GM12878 (cell line): Measurements from ENCODE around the gene ESR1. TPM values are rescaled to one million over a fixed set of nuclear protein-coding genes. Genes with fewer than 3 reads are reported as not detected.

Experiments used
- ATAC-seq: fragments of 200-7000 bp; cut with Tn5 transposase; 3 replicates; pipeline ENCODE4 v1.9.1; 2020; ENCODE audit warnings: mild to moderate bottlenecking, moderate library complexity
- BruUV-seq: library from RNA; stranded (reverse); fragments of 400-500 nt; replicated peaks from 2 replicates; lab custom pipeline; 2021; lab: Mats Ljungman, UMichigan
- CTCF ChIA-PET: fragments of 300-600 bp; sonication (Branson Sonifier 250); formaldehyde crosslinking; extraction: SDS; loops from one replicate; lab custom pipeline; 2021; ENCODE audit warnings: inconsistent platforms; lab: Yijun Ruan, JAX
- POLR2A ChIA-PET: fragments of 350-600 bp; formaldehyde crosslinking; extraction: SDS; loops from one replicate; lab custom pipeline; 2021; ENCODE audit warnings: inconsistent platforms; lab: Charles Lee
- RAD21 ChIA-PET: fragments of 300-600 bp; sonication (Branson Sonifier 250); formaldehyde crosslinking; loops from one replicate; lab custom pipeline; 2023; ENCODE audit warnings: antibody characterized with exemption; ENCODE audit not compliant: unreplicated experiment; lab: Charles Lee
- SMC1A ChIA-PET: fragments of 300-600 bp; sonication (Branson Sonifier 250); formaldehyde crosslinking; loops from one replicate; lab custom pipeline; 2023; ENCODE audit not compliant: unreplicated experiment, uncharacterized antibody; lab: Charles Lee
- DNase-seq: peaks from one replicate; pipeline ENCODE4 v3.0.0-alpha.2; 2011; ENCODE audit warnings: low read depth, low spot score
- FAIRE-seq: peaks from 3 replicates; lab custom pipeline; 2011; peaks lifted over from hg19 to GRCh38; lab: Jason Lieb, UNC
- H2AFZ ChIP-seq: 2 replicates; pipeline ENCODE4 v1.6.0; 2011; ENCODE audit warnings: low read depth, low read length, control low read depth; ENCODE audit not compliant: control insufficient read depth
- H3K27ac ChIP-seq: 2 replicates; pipeline ENCODE4 v1.5.1; 2011; ENCODE audit warnings: control low read depth; ENCODE audit not compliant: control insufficient read depth, insufficient read depth
- H3K27me3 ChIP-seq, 2 experiments: replicated peaks in 1 of 2; 2 replicates each; pipeline versions ENCODE4 v1.6.0 to v1.6.1; 2011; ENCODE audit warnings: low read length in 1 of 2; ENCODE audit not compliant: control insufficient read depth in 2 of 2, insufficient read depth in 2 of 2
- H3K36me3 ChIP-seq, 2 experiments: 2 replicates each; pipeline ENCODE4 v1.5.1; 2011; ENCODE audit warnings: low read length in 1 of 2; ENCODE audit not compliant: control insufficient read depth in 2 of 2, insufficient read depth in 2 of 2
- H3K4me1 ChIP-seq: 2 replicates; pipeline ENCODE4 v1.6.1; 2011; ENCODE audit warnings: mild to moderate bottlenecking, low read length, moderate library complexity, mixed read lengths; ENCODE audit not compliant: control insufficient read depth, insufficient read depth
- H3K4me2 ChIP-seq: 2 replicates; pipeline ENCODE4 v1.6.0; 2011; ENCODE audit warnings: control low read depth; ENCODE audit not compliant: control insufficient read depth, insufficient read depth
- H3K4me3 ChIP-seq: fragments of 200-600 bp; sonication (generic); 2 replicates; pipeline ENCODE4 v1.5.1; 2016
- H3K79me2 ChIP-seq: 2 replicates; pipeline ENCODE4 v1.6.0; 2011; ENCODE audit warnings: low read length; ENCODE audit not compliant: control insufficient read depth, insufficient read depth
- H3K9ac ChIP-seq: 2 replicates; pipeline ENCODE4 v1.8.0; 2011; ENCODE audit warnings: low read length, control low read depth, mixed read lengths; ENCODE audit not compliant: control insufficient read depth, insufficient read depth
- H3K9me3 ChIP-seq: replicated peaks from 3 replicates; pipeline ENCODE4 v1.5.1; 2011; ENCODE audit warnings: mild to moderate bottlenecking, low read length; ENCODE audit not compliant: control insufficient read depth, insufficient read depth
- H4K20me1 ChIP-seq: 2 replicates; pipeline ENCODE4 v1.6.0; 2011; ENCODE audit not compliant: control insufficient read depth, insufficient read depth
- ATF2 ChIP-seq: IDR thresholded peaks from 2 replicates; pipeline ENCODE4 v1.6.1; 2012; ENCODE audit warnings: low read length, inconsistent platforms
- BACH1 ChIP-seq: fragments of 450-650 bp; IDR thresholded peaks from 2 replicates; pipeline ENCODE4 v1.6.1; 2017; ENCODE audit warnings: mild to moderate bottlenecking, borderline replicate concordance
- CBX5 ChIP-seq: sonication (generic); IDR thresholded peaks from 2 replicates; pipeline ENCODE4 v1.6.1; 2016; ENCODE audit warnings: low read depth, moderate library complexity, mild to moderate bottlenecking, inconsistent platforms
- CREB1 ChIP-seq: IDR thresholded peaks from 2 replicates; pipeline ENCODE4 v1.6.1; 2012; ENCODE audit warnings: low read depth, mild to moderate bottlenecking, inconsistent platforms
- E4F1 ChIP-seq: fragments of 450-650 bp; IDR thresholded peaks from 2 replicates; pipeline ENCODE4 v1.6.1; 2018; ENCODE audit warnings: borderline replicate concordance, mild to moderate bottlenecking; ENCODE audit not compliant: partially characterized antibody
- EZH2 ChIP-seq: IDR thresholded peaks from 2 replicates; pipeline ENCODE4 v1.6.1; 2012; ENCODE audit warnings: low read depth, mild to moderate bottlenecking, control low read depth, inconsistent platforms, low read length, borderline replicate concordance; ENCODE audit not compliant: control insufficient read depth
- FOS ChIP-seq: IDR thresholded peaks from 3 replicates; pipeline ENCODE4 v1.6.1; 2011; ENCODE audit warnings: borderline replicate concordance; ENCODE audit not compliant: insufficient read length; ENCODE audit errors: extremely low read depth
- IRF3 ChIP-seq: fragments of 450-650 bp; IDR thresholded peaks from 2 replicates; pipeline ENCODE4 v1.6.1; 2014; ENCODE audit warnings: mild to moderate bottlenecking
- NR2F1 ChIP-seq: fragments of 450-650 bp; conservative IDR thresholded peaks from 2 replicates; pipeline ENCODE4 v1.6.1; 2017; ENCODE audit warnings: mild to moderate bottlenecking
- PAX5 ChIP-seq: IDR thresholded peaks from 2 replicates; pipeline ENCODE4 v1.6.1; 2011; ENCODE audit warnings: low read depth, low read length, borderline replicate concordance
- SMAD1 ChIP-seq: fragments of 450-650 bp; IDR thresholded peaks from 2 replicates; pipeline ENCODE4 v1.6.1; 2018; ENCODE audit warnings: mild to moderate bottlenecking, low read depth; ENCODE audit not compliant: partially characterized antibody
- WGBS: methylation state at CpG from one replicate; pipeline ENCODE4 v1.1.6; 2016; ENCODE audit warnings: low lambda C conversion rate; ENCODE audit not compliant: insufficient replicate concordance, insufficient coverage; ENCODE audit errors: missing lambda C conversion rate; 5-methylcytosine and 5-hydroxymethylcytosine counted together
- in situ Hi-C: fragments of 300-500 bp; cut with MboI; formaldehyde crosslinking; loops from 9 replicates; pipeline ENCODE4 v1.14.3; 2018; ENCODE audit warnings: mixed read lengths
- intact Hi-C: fragments of 100-400 bp; cut with micrococcal nuclease; formaldehyde crosslinking; loops from one replicate; pipeline ENCODE4 v1.14.2; 2022; ENCODE audit not compliant: unreplicated experiment
- polyA plus RNA-seq, 11 experiments: library from polyadenylated mRNA; depleted of rRNA in 4 of 11; unstranded in 6 of 11; stranded (reverse) in 5 of 11; fragments of >200 nt; fragmentation: Nextera tagmentation in 4 of 11; fragmentation: Illumina TruSeq in 1 of 11; extraction: Ambion mirVana in 4 of 11; extraction: Trizol in 1 of 11; gene quantifications; 1 replicate in 1 of 11; 2 replicates in 10 of 11; pipeline versions ENCODE4 v1.2.1 to v1.2.3, GENCODE V29; 2011 to 2016; ENCODE audit warnings: inconsistent platforms in 2 of 11, missing spikeins in 2 of 11, low read depth in 1 of 11
- total RNA-seq, 4 experiments: library from RNA; depleted of rRNA in 3 of 4; stranded (reverse); fragments of >200 nt in 3 of 4; fragmentation: Illumina TruSeq in 1 of 4; extraction: Trizol in 1 of 4; gene quantifications; 2 replicates each; pipeline versions ENCODE4 v1.2.1 to v1.2.3, GENCODE V29; 2013 to 2021

ESR1 gene
- total and polyA plus RNA-seq, 10 of the 15 experiments (the other 5 are each of a cell fraction or from before 2014, with no cell fraction given): 0.03 to 0.51 (median 0.21) TPM; not detected in 4

- Histone ChIP-seq H3K27ac (no peak overlapping the region), H3K4me1 (no peaks in the 10 kb centered on the region), H3K9me3 (no peaks in the 10 kb centered on the region), H3K36me3 (no peaks in the 10 kb centered on the region), H4K20me1 (no peaks in the 10 kb centered on the region), H3K9ac (no peak overlapping the region), H3K4me3 (no peak overlapping the region), H3K27me3 (no peaks in the 10 kb centered on the region), H3K4me2 (no peak overlapping the region), H2AFZ (no peak overlapping the region), H3K79me2 (no peaks in the 10 kb centered on the region)
- WGBS: 74% methylated on average over 4 of the region's 4 CpGs
- ATAC-seq: no peak
- no peak for FAIRE-seq
- ChIA-PET POLR2A (no interaction called here), RAD21 (no interaction called here), CTCF (no interaction called here), SMC1A (interaction anchor here (0.8 kb wide), 2 partner anchors 140 to 216 kb away, joined by 3 read pairs; no protein-coding TSS in a partner anchor)
- intact Hi-C loops: loop anchor here (5.0 kb wide), 1 partner anchor 139 kb away; no protein-coding TSS in a partner anchor
- no TSS peak for BruUV-seq
- in situ Hi-C loops: no loop called here
- TF ChIP-seq SMAD1: no peak
- TF ChIP-seq FOS: no peak
- DNase-seq: no peak
Measured at GRCh38 chr6:151905854-151906253, 98.4 kb downstream of the ESR1 start.

GRCh38 chr6:151911401-151911800 is 103.9 kb downstream of the ESR1 start:
- in situ Hi-C loops: no loop called here
- no peak for ATAC-seq
- H3K9me3 ChIP-seq: no peaks in the 10 kb centered on the region
- no peaks in the 10 kb centered on the region for H3K79me2 ChIP-seq
- H3K27ac ChIP-seq: no peak overlapping the region
- FAIRE-seq: no peak
- intact Hi-C loops: no loop called here
- H3K4me2 ChIP-seq: no peak overlapping the region
- ChIA-PET RAD21 (interaction anchor here (1.1 kb wide), 1 partner anchor 221 kb away, joined by 3 read pairs; no protein-coding TSS in a partner anchor), POLR2A (no interaction called here), SMC1A (no interaction called here), CTCF (no interaction called here)
- H3K4me1 ChIP-seq: no peaks in the 10 kb centered on the region
- BruUV-seq: no TSS peak
- no peaks in the 10 kb centered on the region for H4K20me1 ChIP-seq
- H3K36me3 ChIP-seq: no peaks in the 10 kb centered on the region
- no peak overlapping the region for H3K4me3 ChIP-seq
- no peak for DNase-seq
- TF ChIP-seq EZH2: no peak
- TF ChIP-seq CBX5: no peak
- no peak for TF ChIP-seq E4F1
- no peak for TF ChIP-seq CREB1
- no peak for TF ChIP-seq PAX5
- TF ChIP-seq IRF3: no peak
- TF ChIP-seq NR2F1: no peak
- no peak for TF ChIP-seq BACH1
- no peak for TF ChIP-seq ATF2
- H2AFZ ChIP-seq: no peak overlapping the region
- WGBS: 7% methylated on average over 2 of the region's 2 CpGs
- no peaks in the 10 kb centered on the region for H3K27me3 ChIP-seq
- H3K9ac ChIP-seq: no peak overlapping the region
